H1 (cell line): ENCODE measurements around the gene FHIT.

Source experiments
- EZH2 ChIP-seq: fragments of 200-600 bp; sonication (generic); IDR thresholded peaks from 2 replicates; pipeline ENCODE4 v1.7.1; 2012; ENCODE audit warnings: low read depth, mild to moderate bottlenecking, moderate library complexity, low read length, inconsistent platforms; ENCODE audit not compliant: severe bottlenecking
- JUND ChIP-seq: IDR thresholded peaks from 2 replicates; pipeline ENCODE4 v1.6.1; 2011; ENCODE audit warnings: mild to moderate bottlenecking, improper control_type of control experiment, low read length
- RXRA ChIP-seq: IDR thresholded peaks from 2 replicates; pipeline ENCODE4 v1.6.1; 2011; ENCODE audit warnings: low read depth, mild to moderate bottlenecking, low read length, moderate library complexity; ENCODE audit not compliant: insufficient read depth
- TCF12 ChIP-seq: IDR thresholded peaks from 2 replicates; pipeline ENCODE4 v1.6.1; 2011; ENCODE audit warnings: low read depth, mild to moderate bottlenecking, low read length
- TF ChIP-seq, protein P1 (sequence below), 3 experiments: IDR thresholded peaks; 1 replicate in 2 of 3; 2 replicates in 1 of 3; pipeline versions ENCODE4 v1.5.1 to v1.6.1; 2011; ENCODE audit warnings: low read length in 3 of 3, mild to moderate bottlenecking in 3 of 3, inconsistent platforms in 2 of 3, low read depth in 1 of 3, moderate library complexity in 1 of 3; ENCODE audit not compliant: insufficient read depth in 1 of 3; ENCODE audit errors: control extremely low read depth in 1 of 3

DNA sequence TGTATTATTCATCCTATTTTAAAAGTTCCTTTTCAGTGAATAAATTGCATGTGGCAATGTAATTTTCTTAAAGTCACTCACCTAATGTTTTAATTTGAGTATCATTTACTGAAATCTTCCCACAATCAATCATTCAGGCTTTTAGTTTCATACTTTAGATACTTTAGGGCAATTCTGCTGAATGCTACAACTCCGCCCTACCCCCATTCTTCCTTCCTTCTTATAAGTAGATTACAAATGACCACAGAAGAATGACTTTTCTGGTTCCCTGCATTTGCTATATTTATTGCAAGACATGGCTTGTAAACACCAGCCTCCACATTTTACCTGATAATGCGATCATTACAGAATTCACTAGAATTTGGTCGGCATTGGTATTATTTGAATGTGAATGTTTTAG, 1061.9 kb downstream of the FHIT start:
- TF ChIP-seq, protein P1, sequence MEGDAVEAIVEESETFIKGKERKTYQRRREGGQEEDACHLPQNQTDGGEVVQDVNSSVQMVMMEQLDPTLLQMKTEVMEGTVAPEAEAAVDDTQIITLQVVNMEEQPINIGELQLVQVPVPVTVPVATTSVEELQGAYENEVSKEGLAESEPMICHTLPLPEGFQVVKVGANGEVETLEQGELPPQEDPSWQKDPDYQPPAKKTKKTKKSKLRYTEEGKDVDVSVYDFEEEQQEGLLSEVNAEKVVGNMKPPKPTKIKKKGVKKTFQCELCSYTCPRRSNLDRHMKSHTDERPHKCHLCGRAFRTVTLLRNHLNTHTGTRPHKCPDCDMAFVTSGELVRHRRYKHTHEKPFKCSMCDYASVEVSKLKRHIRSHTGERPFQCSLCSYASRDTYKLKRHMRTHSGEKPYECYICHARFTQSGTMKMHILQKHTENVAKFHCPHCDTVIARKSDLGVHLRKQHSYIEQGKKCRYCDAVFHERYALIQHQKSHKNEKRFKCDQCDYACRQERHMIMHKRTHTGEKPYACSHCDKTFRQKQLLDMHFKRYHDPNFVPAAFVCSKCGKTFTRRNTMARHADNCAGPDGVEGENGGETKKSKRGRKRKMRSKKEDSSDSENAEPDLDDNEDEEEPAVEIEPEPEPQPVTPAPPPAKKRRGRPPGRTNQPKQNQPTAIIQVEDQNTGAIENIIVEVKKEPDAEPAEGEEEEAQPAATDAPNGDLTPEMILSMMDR (IDR thresholded peaks at IDR 0.05; ENCODE audit: control extremely low read depth in 1 of 3, insufficient read depth in 1 of 3, low read depth in 1 of 3, low read length in 3 of 3), result no peak
- no peak for TF ChIP-seq JUND
- TF ChIP-seq EZH2, result no peak
- no peak for TF ChIP-seq TCF12
- no peak for TF ChIP-seq RXRA
